ENCODE data around the gene NOL9. TPM values are rescaled to one million over a fixed set of nuclear protein-coding genes. Genes with fewer than 3 reads are reported as not detected.

Gene NOL9
- total RNA-seq, 1 experiment from 2014 or later, result 37.6 TPM

DNA sequence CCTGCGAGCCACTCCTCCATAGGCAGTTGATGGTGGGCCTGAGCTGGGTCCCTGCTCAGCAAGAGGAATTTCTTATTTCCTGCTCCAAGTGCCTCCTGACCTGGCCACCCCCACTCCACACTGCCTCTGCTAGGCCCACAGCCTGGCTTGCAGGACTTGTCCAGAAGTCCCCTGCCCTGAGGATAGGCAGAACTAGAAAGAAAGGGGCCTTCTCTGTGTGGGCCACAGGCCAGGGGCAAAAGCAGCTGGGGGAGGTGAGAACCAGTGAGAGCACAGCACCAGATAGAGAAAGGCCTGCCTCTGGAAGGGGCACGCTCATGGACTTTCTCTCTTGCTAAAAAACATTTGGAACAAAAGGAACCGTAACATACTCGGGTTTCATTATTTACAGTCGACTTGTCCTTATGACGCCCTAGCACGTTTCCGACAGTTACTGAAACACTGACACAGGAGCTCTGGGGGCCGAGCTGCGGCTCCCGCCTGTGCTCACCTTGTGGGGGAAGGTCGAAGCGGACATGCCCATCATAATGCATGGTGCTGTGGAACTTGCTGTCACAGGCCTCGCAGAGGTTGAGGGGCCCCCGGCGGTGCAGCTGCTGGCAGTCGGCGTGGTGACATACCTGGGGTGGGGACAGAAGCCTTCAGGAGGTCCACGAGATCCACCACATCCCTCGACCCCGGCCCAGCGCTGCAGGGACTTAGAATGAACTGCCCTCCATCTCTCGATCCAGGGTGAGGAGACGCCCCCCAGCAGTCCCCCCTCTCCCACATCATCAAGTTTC lies 77.1 kb downstream of the NOL9 start:
- H3K9ac ChIP-seq (ENCODE audit: low read length), result no peak overlapping the region
- 0 out of 2 replicates have a peak, but pooled peaks cover 4% of the 10 kb centered on the region for H4K20me1 ChIP-seq (ENCODE audit: insufficient read depth, low read depth, low read length)
- no peaks in the 10 kb centered on the region for H3K27me3 ChIP-seq (ENCODE audit: low read length)
- no peaks in the 10 kb centered on the region for H3K36me3 ChIP-seq (ENCODE audit: insufficient read depth, low read length)
- H3K79me2 ChIP-seq (ENCODE audit: low read length), result no peaks in the 10 kb centered on the region
- H3K4me2 ChIP-seq (ENCODE audit: low read depth, low read length, poor library complexity, severe bottlenecking), result no peak overlapping the region
- H3K4me3 ChIP-seq (ENCODE audit: low read length), result no peak overlapping the region
- no peak for DNase-seq
- no peaks in the 10 kb centered on the region for H3K9me3 ChIP-seq (ENCODE audit: low read length)
- H3K27ac ChIP-seq (ENCODE audit: low read length), result no peak overlapping the region
- no peak overlapping the region for H2AFZ ChIP-seq (ENCODE audit: low read length)
- H3K4me1 ChIP-seq (ENCODE audit: low read length), result 0 out of 2 replicates have a peak, but pooled peaks cover 2% of the 10 kb centered on the region
- H3K9me2 ChIP-seq (replicated peaks; ENCODE audit: insufficient read depth, low read length), result no peaks in the 10 kb centered on the region

DNA sequence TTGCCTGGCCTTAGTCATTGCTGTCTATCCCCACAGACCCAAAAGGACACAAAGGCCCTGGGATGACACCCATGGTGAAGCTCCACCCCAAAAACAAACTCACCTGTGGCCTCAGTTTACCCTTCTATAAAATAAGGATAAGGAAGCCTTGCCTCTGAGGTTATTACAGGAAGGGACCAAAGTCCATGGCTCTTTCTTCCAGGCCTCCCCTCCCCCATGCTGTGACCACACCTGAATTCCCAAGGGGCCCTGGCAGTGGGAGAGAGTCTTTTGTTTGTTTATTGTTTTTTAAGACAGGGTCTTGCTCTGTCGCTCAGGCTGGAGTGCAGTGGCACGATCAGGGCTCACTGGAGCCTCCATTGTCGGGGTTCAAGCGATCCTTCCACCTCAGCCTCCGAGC lies 77.8 kb downstream of the NOL9 start:
- H3K4me2 ChIP-seq (ENCODE audit: low read depth, low read length, poor library complexity, severe bottlenecking), result no peak overlapping the region
- H4K20me1 ChIP-seq (ENCODE audit: insufficient read depth, low read depth, low read length), result 0 out of 2 replicates have a peak, but pooled peaks cover 4% of the 10 kb centered on the region
- 0 out of 2 replicates have a peak, but pooled peaks cover 2% of the 10 kb centered on the region for H3K4me1 ChIP-seq (ENCODE audit: low read length)
- no peak overlapping the region for H3K27ac ChIP-seq (ENCODE audit: low read length)
- H3K27me3 ChIP-seq (ENCODE audit: low read length), result no peaks in the 10 kb centered on the region
- no peaks in the 10 kb centered on the region for H3K79me2 ChIP-seq (ENCODE audit: low read length)
- H3K9me2 ChIP-seq (replicated peaks; ENCODE audit: insufficient read depth, low read length), result no peaks in the 10 kb centered on the region
- H3K36me3 ChIP-seq (ENCODE audit: insufficient read depth, low read length), result no peaks in the 10 kb centered on the region
- no peak overlapping the region for H2AFZ ChIP-seq (ENCODE audit: low read length)
- H3K9ac ChIP-seq (ENCODE audit: low read length), result no peak overlapping the region
- DNase-seq, result no peak
- no peaks in the 10 kb centered on the region for H3K9me3 ChIP-seq (ENCODE audit: low read length)
- H3K4me3 ChIP-seq (ENCODE audit: low read length), result no peak overlapping the region

DNA sequence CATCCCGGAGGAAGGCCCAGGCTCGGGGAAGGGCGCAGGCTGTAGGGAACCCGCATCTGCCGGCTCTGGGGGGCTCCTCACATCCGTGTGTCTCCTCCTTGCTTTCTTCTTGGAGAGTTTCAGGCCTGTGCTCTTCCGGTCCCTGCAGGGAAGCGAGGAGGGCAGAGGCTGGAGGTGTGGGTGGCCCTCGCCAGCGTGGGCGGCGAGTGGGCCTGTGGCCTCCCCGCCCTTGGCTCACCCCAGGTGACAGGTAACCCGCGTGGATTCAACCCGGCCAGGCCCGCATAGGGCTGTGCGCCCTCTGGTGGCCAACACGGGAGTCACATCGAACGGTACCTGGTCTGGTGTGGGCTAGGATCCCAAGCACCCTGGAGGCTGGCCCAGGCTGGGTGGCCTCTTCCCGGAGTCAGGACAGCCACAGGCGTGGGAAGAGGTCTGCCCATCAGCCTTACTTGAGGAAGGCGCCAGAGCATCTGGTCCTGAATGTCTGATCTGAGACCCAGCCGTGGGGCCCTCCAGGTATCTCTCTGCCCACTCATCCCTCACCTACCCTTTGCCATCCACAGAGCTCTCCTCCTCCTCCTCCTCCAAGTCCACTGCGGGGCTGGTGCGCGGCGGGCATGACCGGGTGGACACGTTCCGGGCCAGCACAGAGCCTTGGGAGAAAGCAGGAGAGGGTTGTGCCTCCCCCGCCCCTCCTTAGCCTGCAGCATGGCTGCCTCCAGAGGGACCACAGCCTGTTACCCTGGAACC lies 78.8 kb downstream of the NOL9 start:
- DNase-seq, result peak; percentile 84
- Histone ChIP-seq H3K9ac (ENCODE audit: low read length) (no peak overlapping the region), H3K36me3 (ENCODE audit: insufficient read depth, low read length) (no peaks in the 10 kb centered on the region), H3K4me3 (ENCODE audit: low read length) (no peak overlapping the region), H3K79me2 (ENCODE audit: low read length) (no peaks in the 10 kb centered on the region), H3K9me3 (ENCODE audit: low read length) (no peaks in the 10 kb centered on the region), H3K4me2 (ENCODE audit: low read depth, low read length, poor library complexity, severe bottlenecking) (no peak overlapping the region), H3K9me2 (replicated peaks; ENCODE audit: insufficient read depth, low read length) (no peaks in the 10 kb centered on the region), H3K4me1 (ENCODE audit: low read length) (0 out of 2 replicates have a peak, but pooled peaks cover 2% of the 10 kb centered on the region), H3K27ac (ENCODE audit: low read length) (no peak overlapping the region), H2AFZ (ENCODE audit: low read length) (no peak overlapping the region), H4K20me1 (ENCODE audit: insufficient read depth, low read depth, low read length) (0 out of 2 replicates have a peak, but pooled peaks cover 4% of the 10 kb centered on the region), H3K27me3 (ENCODE audit: low read length) (no peaks in the 10 kb centered on the region)

DNA sequence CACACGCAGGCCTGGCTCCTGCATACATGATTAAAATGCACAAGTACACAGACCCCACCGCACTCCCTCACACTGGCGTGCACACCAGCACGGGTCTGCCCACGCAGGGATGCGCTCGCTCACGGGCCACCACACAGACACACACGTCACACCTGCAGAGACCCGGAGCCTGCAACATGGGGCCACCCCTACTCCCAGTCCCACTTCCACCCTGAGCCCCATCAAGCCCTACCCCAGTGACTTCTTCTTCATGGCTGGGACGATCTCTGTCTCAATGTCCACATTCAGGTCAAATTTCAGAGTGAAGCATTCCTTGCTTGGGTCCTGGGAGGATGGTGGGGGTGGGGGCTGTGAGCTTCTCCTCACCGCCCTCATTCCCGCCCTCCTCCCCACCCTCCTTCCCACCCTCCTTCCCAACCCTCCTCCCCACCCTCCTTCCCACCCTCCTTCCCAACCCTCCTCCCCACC lies 79.5 kb downstream of the NOL9 start:
- Histone ChIP-seq H3K27ac (ENCODE audit: low read length) (no peak overlapping the region), H3K9me2 (replicated peaks; ENCODE audit: insufficient read depth, low read length) (no peaks in the 10 kb centered on the region), H3K9me3 (ENCODE audit: low read length) (no peaks in the 10 kb centered on the region), H4K20me1 (ENCODE audit: insufficient read depth, low read depth, low read length) (0 out of 2 replicates have a peak, but pooled peaks cover 4% of the 10 kb centered on the region), H3K4me3 (ENCODE audit: low read length) (no peak overlapping the region), H3K9ac (ENCODE audit: low read length) (no peak overlapping the region), H3K79me2 (ENCODE audit: low read length) (no peaks in the 10 kb centered on the region), H3K27me3 (ENCODE audit: low read length) (no peaks in the 10 kb centered on the region), H2AFZ (ENCODE audit: low read length) (no peak overlapping the region), H3K4me1 (ENCODE audit: low read length) (0 out of 2 replicates have a peak, but pooled peaks cover 2% of the 10 kb centered on the region), H3K4me2 (ENCODE audit: low read depth, low read length, poor library complexity, severe bottlenecking) (no peak overlapping the region), H3K36me3 (ENCODE audit: insufficient read depth, low read length) (no peaks in the 10 kb centered on the region)
- DNase-seq, result peak; percentile 53

DNA sequence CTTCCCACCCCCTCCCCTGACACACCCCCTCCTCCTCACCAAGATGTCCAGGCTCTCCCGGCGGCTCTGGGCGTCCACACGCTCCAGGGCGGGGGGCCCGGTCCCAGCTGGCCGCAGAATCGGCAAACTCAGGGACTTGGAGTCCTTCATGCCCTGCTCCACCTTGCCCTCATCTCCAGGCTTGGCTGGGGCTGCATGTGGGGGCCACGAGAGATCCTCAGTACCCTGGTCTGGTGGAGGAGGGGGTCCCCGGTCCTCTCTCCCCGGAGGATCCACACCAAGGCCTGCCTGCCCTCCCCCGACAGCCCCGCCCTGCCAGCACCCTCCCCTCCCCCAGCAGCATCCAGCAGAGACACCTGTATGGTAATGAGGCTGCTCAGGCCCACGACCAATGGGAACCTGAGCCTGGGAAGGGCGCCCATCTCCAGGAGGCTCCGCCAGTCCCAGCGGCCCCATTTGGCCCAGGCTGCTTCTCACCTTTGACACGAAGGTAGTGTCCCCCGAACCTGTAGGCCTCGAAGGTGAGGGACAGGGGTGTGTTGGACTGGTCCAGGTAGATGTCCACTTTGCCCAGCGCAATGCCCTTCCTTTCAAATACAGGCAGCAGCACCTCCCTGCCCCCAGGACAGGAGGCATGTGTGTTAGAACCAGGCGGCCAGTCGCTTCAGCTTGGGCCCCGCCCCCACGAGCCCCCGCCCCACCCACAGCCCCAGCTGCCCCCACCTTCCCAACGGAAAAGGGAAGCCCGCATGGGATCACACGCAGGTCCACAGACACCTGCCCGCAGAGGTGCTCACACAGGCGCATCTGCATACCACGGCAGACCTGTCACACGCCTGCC lies 80.1 kb downstream of the NOL9 start:
- Histone ChIP-seq H3K9me2 (replicated peaks; ENCODE audit: insufficient read depth, low read length) (no peaks in the 10 kb centered on the region), H3K4me2 (ENCODE audit: low read depth, low read length, poor library complexity, severe bottlenecking) (no peak overlapping the region), H3K27ac (ENCODE audit: low read length) (no peak overlapping the region), H3K9ac (ENCODE audit: low read length) (no peak overlapping the region), H3K9me3 (ENCODE audit: low read length) (no peaks in the 10 kb centered on the region), H3K4me1 (ENCODE audit: low read length) (0 out of 2 replicates have a peak, but pooled peaks cover 2% of the 10 kb centered on the region), H2AFZ (ENCODE audit: low read length) (no peak overlapping the region), H3K79me2 (ENCODE audit: low read length) (no peaks in the 10 kb centered on the region), H3K4me3 (ENCODE audit: low read length) (no peak overlapping the region), H4K20me1 (ENCODE audit: insufficient read depth, low read depth, low read length) (0 out of 2 replicates have a peak, but pooled peaks cover 4% of the 10 kb centered on the region), H3K27me3 (ENCODE audit: low read length) (no peaks in the 10 kb centered on the region), H3K36me3 (ENCODE audit: insufficient read depth, low read length) (no peaks in the 10 kb centered on the region)
- no peak for DNase-seq

DNA sequence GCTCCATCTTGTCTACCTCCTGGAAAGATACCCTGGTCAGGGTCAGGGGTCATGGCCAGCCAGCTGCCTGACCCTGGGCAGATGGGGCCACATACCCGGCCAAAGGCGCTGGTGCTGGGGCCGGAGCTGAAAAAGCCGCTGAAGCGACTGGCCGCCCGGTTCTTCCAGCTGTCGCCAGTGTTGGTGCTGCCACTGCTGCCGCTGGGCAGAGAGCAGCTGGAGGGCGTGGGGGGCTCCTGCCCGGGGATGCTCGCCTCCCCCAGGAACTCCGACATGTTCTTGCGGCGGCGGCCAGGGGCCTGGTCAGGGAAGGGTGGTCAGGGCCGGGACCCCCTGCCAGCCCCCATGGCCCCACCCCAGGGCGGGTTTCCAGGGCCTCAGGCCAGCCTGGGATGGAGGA lies 81.2 kb downstream of the NOL9 start:
- DNase-seq, result no peak
- no peak overlapping the region for H3K9ac ChIP-seq (ENCODE audit: low read length)
- H4K20me1 ChIP-seq (ENCODE audit: insufficient read depth, low read depth, low read length), result 0 out of 2 replicates have a peak, but pooled peaks cover 4% of the 10 kb centered on the region
- no peaks in the 10 kb centered on the region for H3K27me3 ChIP-seq (ENCODE audit: low read length)
- no peak overlapping the region for H3K4me2 ChIP-seq (ENCODE audit: low read depth, low read length, poor library complexity, severe bottlenecking)
- no peak overlapping the region for H2AFZ ChIP-seq (ENCODE audit: low read length)
- no peak overlapping the region for H3K27ac ChIP-seq (ENCODE audit: low read length)
- H3K4me3 ChIP-seq (ENCODE audit: low read length), result no peak overlapping the region
- no peaks in the 10 kb centered on the region for H3K9me3 ChIP-seq (ENCODE audit: low read length)
- no peaks in the 10 kb centered on the region for H3K36me3 ChIP-seq (ENCODE audit: insufficient read depth, low read length)
- H3K79me2 ChIP-seq (ENCODE audit: low read length), result no peaks in the 10 kb centered on the region
- H3K9me2 ChIP-seq (replicated peaks; ENCODE audit: insufficient read depth, low read length), result no peaks in the 10 kb centered on the region
- 0 out of 2 replicates have a peak, but pooled peaks cover 2% of the 10 kb centered on the region for H3K4me1 ChIP-seq (ENCODE audit: low read length)

DNA sequence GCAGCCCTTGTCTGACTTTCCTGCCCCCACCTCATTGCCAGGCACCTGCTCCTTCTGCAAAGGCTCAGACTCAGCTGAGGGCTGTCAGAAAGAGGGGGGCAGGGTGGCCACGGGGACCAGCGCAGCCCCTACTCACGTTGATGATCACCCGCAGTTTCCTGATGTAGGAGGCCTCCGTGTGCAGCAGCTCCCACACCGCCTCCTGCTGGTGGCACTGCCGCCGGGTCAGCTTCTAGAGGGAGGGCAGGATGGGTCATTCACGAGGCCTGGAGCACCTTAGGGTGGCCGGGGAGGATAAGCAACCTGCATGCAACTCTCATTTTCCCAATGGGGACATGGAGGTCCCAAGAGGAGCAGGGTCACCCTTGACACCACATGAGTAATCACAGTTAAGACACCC lies 81.9 kb downstream of the NOL9 start:
- H4K20me1 ChIP-seq (ENCODE audit: insufficient read depth, low read depth, low read length), result 0 out of 2 replicates have a peak, but pooled peaks cover 4% of the 10 kb centered on the region
- H3K79me2 ChIP-seq (ENCODE audit: low read length), result no peaks in the 10 kb centered on the region
- DNase-seq, result peak; percentile 68
- H3K4me2 ChIP-seq (ENCODE audit: low read depth, low read length, poor library complexity, severe bottlenecking), result no peak overlapping the region
- 0 out of 2 replicates have a peak, but pooled peaks cover 2% of the 10 kb centered on the region for H3K4me1 ChIP-seq (ENCODE audit: low read length)
- no peaks in the 10 kb centered on the region for H3K9me3 ChIP-seq (ENCODE audit: low read length)
- no peak overlapping the region for H2AFZ ChIP-seq (ENCODE audit: low read length)
- H3K4me3 ChIP-seq (ENCODE audit: low read length), result no peak overlapping the region
- no peak overlapping the region for H3K27ac ChIP-seq (ENCODE audit: low read length)
- no peaks in the 10 kb centered on the region for H3K36me3 ChIP-seq (ENCODE audit: insufficient read depth, low read length)
- no peaks in the 10 kb centered on the region for H3K9me2 ChIP-seq (replicated peaks; ENCODE audit: insufficient read depth, low read length)
- H3K27me3 ChIP-seq (ENCODE audit: low read length), result no peaks in the 10 kb centered on the region
- no peak overlapping the region for H3K9ac ChIP-seq (ENCODE audit: low read length)

All from Karpas-422 (cell line).